Measurements from ENCODE around the gene PTPRN2.

- no peak for TF ChIP-seq CTCF (conservative IDR thresholded peaks at IDR 0.05 in 1 of 2, IDR thresholded peaks at IDR 0.05 in 1 of 2; ENCODE audit: extremely low read depth in 1 of 2, insufficient read depth in 1 of 2, low read depth in 1 of 2, low read length in 2 of 2)
- TF ChIP-seq EZH2 (IDR thresholded peaks at IDR 0.05; ENCODE audit: borderline replicate concordance, low read length) = no peak
These were observed 1014.4 kb downstream of the PTPRN2 start for GRCh38 chr7:157573244-157573643.

All from mammary epithelial cell (primary cell).